ENCODE data around the gene PAIP2B.

Gene PAIP2B

DNA sequence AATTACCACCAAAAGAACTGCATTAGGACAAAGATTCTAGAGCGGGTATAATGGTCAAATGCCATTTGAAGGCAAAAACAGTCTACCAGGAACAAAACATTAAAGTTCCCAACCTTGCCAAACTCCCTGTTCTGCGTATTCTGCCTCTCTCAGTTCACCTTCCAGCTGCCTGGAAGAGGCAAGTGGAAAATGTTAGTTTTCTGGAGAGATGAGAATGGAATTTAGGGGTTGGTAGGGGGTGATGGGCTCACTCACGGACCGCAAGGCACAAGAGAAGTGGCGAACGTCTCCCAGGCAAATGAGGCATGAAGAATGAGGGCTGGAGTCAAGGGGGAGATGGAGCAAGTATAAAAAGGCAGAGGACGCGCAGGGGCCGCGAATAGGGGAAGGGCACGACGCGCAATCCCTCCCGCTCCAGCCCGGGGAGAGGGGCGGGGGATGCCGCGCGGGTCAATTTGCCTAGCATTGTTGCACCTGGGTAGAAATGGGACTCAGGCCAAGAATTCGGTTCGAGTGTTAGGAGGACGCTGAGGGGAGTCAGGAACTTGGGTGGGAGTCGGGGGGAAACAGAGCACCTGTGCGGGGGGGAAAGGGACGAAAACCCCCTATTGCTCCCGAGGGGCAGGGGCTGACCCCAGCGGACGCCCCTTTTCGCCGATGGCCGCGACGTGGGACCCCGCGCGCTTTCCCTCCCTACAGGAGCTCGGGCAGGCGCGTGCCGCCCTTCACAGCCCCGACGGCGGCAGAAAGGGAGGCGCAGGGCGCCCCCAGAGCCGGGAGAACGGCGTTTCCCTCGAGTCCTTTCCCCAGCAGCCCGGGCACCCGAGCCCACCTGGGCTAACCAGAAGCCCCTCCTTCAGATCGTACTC is 573 bp downstream of the PAIP2B start:
- H2AFZ ChIP-seq (ENCODE audit: low read depth, low read length) = peak overlapping the region; percentile 33; the same call in 1 of the 2 replicates
- no peak overlapping the region for H3K27ac ChIP-seq (ENCODE audit: low read length)
- H3K36me3 ChIP-seq (replicated peaks; ENCODE audit: low read depth, low read length) = no peaks in the 10 kb centered on the region
- H3K4me1 ChIP-seq (ENCODE audit: low read length) = no peaks in the 10 kb centered on the region
- H3K4me3 ChIP-seq (ENCODE audit: low read length) = peak overlapping the region; percentile 82
- H3K9me3 ChIP-seq (ENCODE audit: insufficient read depth, low read length) = no peaks in the 10 kb centered on the region
- H3K79me2 ChIP-seq (ENCODE audit: low read length) = no peaks in the 10 kb centered on the region
- no peaks in the 10 kb centered on the region for H4K20me1 ChIP-seq (ENCODE audit: insufficient read depth, low read length)
- peaks cover 3% of the 10 kb centered on the region; the same call in 1 of the 2 replicates for H3K27me3 ChIP-seq (ENCODE audit: low read depth, low read length)
- TF ChIP-seq EZH2phosphoT487 (IDR thresholded peaks at IDR 0.05; ENCODE audit: low read depth) = no peak
- TF ChIP-seq, protein P1, sequence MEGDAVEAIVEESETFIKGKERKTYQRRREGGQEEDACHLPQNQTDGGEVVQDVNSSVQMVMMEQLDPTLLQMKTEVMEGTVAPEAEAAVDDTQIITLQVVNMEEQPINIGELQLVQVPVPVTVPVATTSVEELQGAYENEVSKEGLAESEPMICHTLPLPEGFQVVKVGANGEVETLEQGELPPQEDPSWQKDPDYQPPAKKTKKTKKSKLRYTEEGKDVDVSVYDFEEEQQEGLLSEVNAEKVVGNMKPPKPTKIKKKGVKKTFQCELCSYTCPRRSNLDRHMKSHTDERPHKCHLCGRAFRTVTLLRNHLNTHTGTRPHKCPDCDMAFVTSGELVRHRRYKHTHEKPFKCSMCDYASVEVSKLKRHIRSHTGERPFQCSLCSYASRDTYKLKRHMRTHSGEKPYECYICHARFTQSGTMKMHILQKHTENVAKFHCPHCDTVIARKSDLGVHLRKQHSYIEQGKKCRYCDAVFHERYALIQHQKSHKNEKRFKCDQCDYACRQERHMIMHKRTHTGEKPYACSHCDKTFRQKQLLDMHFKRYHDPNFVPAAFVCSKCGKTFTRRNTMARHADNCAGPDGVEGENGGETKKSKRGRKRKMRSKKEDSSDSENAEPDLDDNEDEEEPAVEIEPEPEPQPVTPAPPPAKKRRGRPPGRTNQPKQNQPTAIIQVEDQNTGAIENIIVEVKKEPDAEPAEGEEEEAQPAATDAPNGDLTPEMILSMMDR (IDR thresholded peaks at IDR 0.05; ENCODE audit: low read depth, low read length) = 0 out of 2 replicates have a peak, but pooled peaks have one; percentile 12
- peak overlapping the region; percentile 50; the same call in 1 of the 2 replicates for H3K9ac ChIP-seq (ENCODE audit: low read length)
- peak overlapping the region; percentile 53 for H3K4me2 ChIP-seq (ENCODE audit: low read length)

DNA sequence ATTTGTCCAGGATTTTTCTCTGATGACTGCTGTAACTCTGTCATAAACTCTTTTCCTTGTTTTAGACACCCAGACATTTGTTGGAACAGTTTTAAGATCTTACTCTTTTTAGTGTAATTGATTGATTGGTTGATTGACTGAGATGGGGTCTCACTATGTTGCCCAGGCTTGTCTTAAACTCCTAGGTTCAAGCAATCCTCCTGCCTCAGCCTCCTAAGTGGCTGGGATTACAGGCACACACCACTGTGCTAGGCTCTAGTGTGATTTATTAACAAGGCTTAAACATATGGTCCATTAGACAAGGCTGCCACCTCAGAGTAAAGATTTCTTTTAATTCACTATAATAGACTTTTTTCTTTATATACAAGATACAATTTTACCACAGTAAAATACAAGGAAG is 2.0 kb downstream of the PAIP2B start:
- Histone ChIP-seq H3K27me3 (ENCODE audit: low read depth, low read length) (peaks cover 8% of the 10 kb centered on the region; the same call in 1 of the 2 replicates), H2AFZ (ENCODE audit: low read depth, low read length) (no peak overlapping the region), H3K4me1 (ENCODE audit: low read length) (no peaks in the 10 kb centered on the region), H3K36me3 (replicated peaks; ENCODE audit: low read depth, low read length) (no peaks in the 10 kb centered on the region), H3K4me2 (ENCODE audit: low read length) (no peak overlapping the region), H4K20me1 (ENCODE audit: insufficient read depth, low read length) (no peaks in the 10 kb centered on the region), H3K9me3 (ENCODE audit: insufficient read depth, low read length) (no peaks in the 10 kb centered on the region), H3K9ac (ENCODE audit: low read length) (no peak overlapping the region), H3K27ac (ENCODE audit: low read length) (no peak overlapping the region), H3K4me3 (ENCODE audit: low read length) (no peak overlapping the region), H3K79me2 (ENCODE audit: low read length) (no peaks in the 10 kb centered on the region)
- TF ChIP-seq EZH2phosphoT487 (IDR thresholded peaks at IDR 0.05; ENCODE audit: low read depth) = no peak
- TF ChIP-seq, protein P1 (IDR thresholded peaks at IDR 0.05; ENCODE audit: low read depth, low read length) = no peak

DNA sequence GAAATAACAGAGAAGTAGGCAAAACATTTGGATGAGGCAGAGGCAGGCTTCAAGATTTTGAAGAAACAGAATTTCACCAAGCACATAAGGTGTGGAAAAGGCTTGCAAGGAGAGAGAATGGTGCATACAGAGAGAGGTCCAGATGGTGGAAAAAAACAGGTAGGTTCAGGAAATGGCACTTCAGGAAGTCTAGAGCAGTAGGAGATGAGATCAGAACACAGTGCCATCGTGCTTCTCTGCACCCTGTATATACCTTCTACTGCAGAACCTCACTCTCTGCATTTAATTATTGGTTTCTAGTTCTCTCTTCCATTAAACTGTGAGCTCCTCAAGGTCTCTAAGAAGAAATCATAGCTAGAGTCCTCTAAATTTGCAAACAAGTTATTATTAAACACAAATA is 2.4 kb downstream of the PAIP2B start:
- no peak overlapping the region for H2AFZ ChIP-seq (ENCODE audit: low read depth, low read length)
- no peaks in the 10 kb centered on the region for H3K36me3 ChIP-seq (replicated peaks; ENCODE audit: low read depth, low read length)
- H3K27me3 ChIP-seq (ENCODE audit: low read depth, low read length) = peaks cover 10% of the 10 kb centered on the region; the same call in 1 of the 2 replicates
- H3K4me1 ChIP-seq (ENCODE audit: low read length) = no peaks in the 10 kb centered on the region
- no peak overlapping the region for H3K27ac ChIP-seq (ENCODE audit: low read length)
- no peak overlapping the region for H3K4me3 ChIP-seq (ENCODE audit: low read length)
- no peaks in the 10 kb centered on the region for H3K79me2 ChIP-seq (ENCODE audit: low read length)
- TF ChIP-seq, protein P1 (IDR thresholded peaks at IDR 0.05; ENCODE audit: low read depth, low read length) = no peak
- TF ChIP-seq EZH2phosphoT487 (IDR thresholded peaks at IDR 0.05; ENCODE audit: low read depth) = no peak
- no peaks in the 10 kb centered on the region for H4K20me1 ChIP-seq (ENCODE audit: insufficient read depth, low read length)
- H3K9ac ChIP-seq (ENCODE audit: low read length) = no peak overlapping the region
- H3K9me3 ChIP-seq (ENCODE audit: insufficient read depth, low read length) = no peaks in the 10 kb centered on the region
- H3K4me2 ChIP-seq (ENCODE audit: low read length) = no peak overlapping the region

DNA sequence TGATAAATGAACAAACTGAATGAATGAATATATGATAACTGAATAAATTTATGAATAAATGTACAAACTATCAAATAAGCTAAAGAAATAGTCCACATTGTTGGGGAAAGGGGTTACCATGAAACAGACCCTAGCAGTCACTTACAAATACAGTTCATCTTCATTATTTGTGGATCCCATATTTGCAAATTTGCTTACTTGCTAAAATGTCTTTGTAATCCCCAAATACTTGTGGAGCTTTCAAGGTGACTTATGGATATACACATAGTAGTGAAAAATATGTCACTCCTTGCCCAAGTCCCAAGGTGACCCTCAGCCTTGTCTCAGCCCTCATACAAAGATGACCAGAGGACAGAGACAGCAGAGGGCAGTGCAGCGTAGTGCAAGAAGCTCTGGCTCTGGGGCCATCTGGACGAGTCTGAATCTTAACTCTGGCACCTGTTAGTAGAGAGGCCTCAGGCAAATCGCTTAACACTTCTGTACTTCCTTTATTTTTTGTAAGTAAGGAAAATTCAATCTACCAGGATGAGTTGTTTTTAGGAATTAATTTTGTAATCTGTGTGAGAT is 3.1 kb downstream of the PAIP2B start:
- H3K4me1 ChIP-seq (ENCODE audit: low read length) = no peaks in the 10 kb centered on the region
- TF ChIP-seq, protein P1 (IDR thresholded peaks at IDR 0.05; ENCODE audit: low read depth, low read length) = peak; percentile 50
- TF ChIP-seq EZH2phosphoT487 (IDR thresholded peaks at IDR 0.05; ENCODE audit: low read depth) = no peak
- H3K4me2 ChIP-seq (ENCODE audit: low read length) = no peak overlapping the region

More for the DNA sequence above, 3.1 kb downstream of the PAIP2B start:
- Histone ChIP-seq H3K9ac (ENCODE audit: low read length) (no peak overlapping the region), H2AFZ (ENCODE audit: low read depth, low read length) (no peak overlapping the region), H4K20me1 (ENCODE audit: insufficient read depth, low read length) (no peaks in the 10 kb centered on the region), H3K27me3 (ENCODE audit: low read depth, low read length) (peaks cover 7% of the 10 kb centered on the region; the same call in 1 of the 2 replicates), H3K27ac (ENCODE audit: low read length) (no peak overlapping the region), H3K36me3 (replicated peaks; ENCODE audit: low read depth, low read length) (no peaks in the 10 kb centered on the region), H3K79me2 (ENCODE audit: low read length) (no peaks in the 10 kb centered on the region), H3K4me3 (ENCODE audit: low read length) (no peak overlapping the region), H3K9me3 (ENCODE audit: insufficient read depth, low read length) (no peaks in the 10 kb centered on the region)
